Gastroesophageal sphincter (tissue), 3 donors: Measurements from ENCODE around the gene ZNF579.

ENCODE experiments used
- CTCF ChIP-seq, 4 experiments: fragments of 200-600 bp in 2 of 4; fragments of 450-650 bp in 2 of 4; sonication (generic) in 1 of 4; IDR thresholded peaks; one replicate each; pipeline ENCODE4 v1.5.1; 2017 to 2019; ENCODE audit warnings: antibody characterized with exemption in 4 of 4, mild to moderate bottlenecking in 2 of 4, moderate library complexity in 2 of 4
- POLR2A ChIP-seq, 2 donors: fragments of 450-650 bp; IDR thresholded peaks; one replicate each; pipeline ENCODE4 v1.6.1; 2017; ENCODE audit warnings: antibody characterized with exemption in 2 of 2, mild to moderate bottlenecking in 2 of 2, moderate library complexity in 1 of 2

- no peak for TF ChIP-seq CTCF (IDR thresholded peaks at IDR 0.05)
- TF ChIP-seq POLR2A (IDR thresholded peaks at IDR 0.05): no peak
Measured at GRCh38 chr19:55591555-55591954, 10.9 kb upstream of the ZNF579 start.
